Measurements from ENCODE around the gene MRO.

The MRO gene

GRCh38 chr18:50814395-50814794 lies 5.4 kb downstream of the MRO start:
- H3K4me3 ChIP-seq (ENCODE audit: control insufficient read depth, low read depth, low read length): no peak overlapping the region
- no peak for DNase-seq (ENCODE audit: low read depth)
- no peak for TF ChIP-seq CTCF (IDR thresholded peaks at IDR 0.05; ENCODE audit: control insufficient read depth, insufficient read depth, low read depth, low read length, missing control alignments)

- H3K4me3 ChIP-seq (ENCODE audit: control insufficient read depth, low read depth, low read length): no peak overlapping the region
- DNase-seq (ENCODE audit: low read depth): no peak
- no peak for TF ChIP-seq CTCF (IDR thresholded peaks at IDR 0.05; ENCODE audit: control insufficient read depth, insufficient read depth, low read depth, low read length, missing control alignments)
These were observed 6.5 kb downstream of the MRO start for GRCh38 chr18:50813353-50813752.

- no peak overlapping the region for H3K4me3 ChIP-seq (ENCODE audit: control insufficient read depth, low read depth, low read length)
- no peak for TF ChIP-seq CTCF (IDR thresholded peaks at IDR 0.05; ENCODE audit: control insufficient read depth, insufficient read depth, low read depth, low read length, missing control alignments)
- no peak for DNase-seq (ENCODE audit: low read depth)
These were observed 7.0 kb downstream of the MRO start for GRCh38 chr18:50812834-50813233.

GRCh38 chr18:50807176-50807575 lies 12.6 kb downstream of the MRO start:
- DNase-seq (ENCODE audit: low read depth): no peak
- H3K4me3 ChIP-seq (ENCODE audit: control insufficient read depth, low read depth, low read length): no peak overlapping the region
- no peak for TF ChIP-seq CTCF (IDR thresholded peaks at IDR 0.05; ENCODE audit: control insufficient read depth, insufficient read depth, low read depth, low read length, missing control alignments)

- H3K4me3 ChIP-seq (ENCODE audit: control insufficient read depth, low read depth, low read length): no peak overlapping the region
- no peak for TF ChIP-seq CTCF (IDR thresholded peaks at IDR 0.05; ENCODE audit: control insufficient read depth, insufficient read depth, low read depth, low read length, missing control alignments)
- no peak for DNase-seq (ENCODE audit: low read depth)
These were observed 13.6 kb downstream of the MRO start for GRCh38 chr18:50806208-50806616.

- no peak for TF ChIP-seq CTCF (IDR thresholded peaks at IDR 0.05; ENCODE audit: control insufficient read depth, insufficient read depth, low read depth, low read length, missing control alignments)
These were observed 14.1 kb downstream of the MRO start for GRCh38 chr18:50805732-50806131.

GRCh38 chr18:50803592-50803991 lies 16.2 kb downstream of the MRO start:
- TF ChIP-seq CTCF (IDR thresholded peaks at IDR 0.05; ENCODE audit: control insufficient read depth, insufficient read depth, low read depth, low read length, missing control alignments): no peak
- DNase-seq (ENCODE audit: low read depth): no peak
- H3K4me3 ChIP-seq (ENCODE audit: control insufficient read depth, low read depth, low read length): no peak overlapping the region

More at GRCh38 chr18:50805732-50806131, 14.1 kb downstream of the MRO start:
- no peak overlapping the region for H3K4me3 ChIP-seq (ENCODE audit: control insufficient read depth, low read depth, low read length)
- no peak for DNase-seq (ENCODE audit: low read depth)
